NCI-H2029 treated with DMSO at 0.1 percent for 48 hours (cell line): ENCODE measurements around the gene ARHGAP26.

Experiments
- DNase-seq: peaks from one replicate; lab custom pipeline; 2025; lab: John Stamatoyannopoulos, UW

The ARHGAP26 gene

DNA sequence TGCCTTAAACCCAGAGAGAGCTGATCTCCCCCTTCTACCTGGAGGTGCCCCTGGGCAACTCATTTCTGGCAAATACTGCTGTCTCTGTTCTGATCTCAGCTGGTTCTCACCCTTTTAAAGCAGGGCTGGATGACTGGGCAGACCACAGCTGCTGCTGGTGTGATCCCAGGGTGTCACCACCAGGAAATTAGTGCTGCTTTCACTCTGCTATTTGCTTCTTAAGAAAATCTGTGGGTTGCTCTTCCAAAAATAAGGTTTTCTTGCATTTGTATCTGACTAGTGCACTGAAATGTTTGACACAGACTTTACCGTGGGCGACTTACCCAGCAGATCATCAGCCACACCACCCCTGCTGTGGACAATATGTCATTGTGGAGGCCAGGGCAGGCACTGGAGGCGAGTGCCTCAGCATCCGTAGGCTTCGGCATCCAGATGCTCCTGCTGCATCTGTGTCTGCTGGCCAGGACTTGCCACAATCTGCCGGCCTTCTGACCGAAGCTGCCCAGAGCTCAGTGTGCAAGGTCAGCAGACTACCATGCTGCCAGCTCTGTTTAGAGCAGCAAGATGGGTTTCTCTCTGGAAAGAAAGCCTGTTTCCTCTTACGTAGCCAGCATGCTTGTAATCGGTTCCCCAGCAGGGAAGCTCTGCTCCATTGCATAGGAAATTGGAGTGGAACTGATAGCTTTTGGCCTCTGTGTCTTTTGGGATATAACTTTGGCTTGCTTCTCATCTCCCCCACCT, 13.6 kb downstream of the ARHGAP26 start:
- no peak for DNase-seq

DNA sequence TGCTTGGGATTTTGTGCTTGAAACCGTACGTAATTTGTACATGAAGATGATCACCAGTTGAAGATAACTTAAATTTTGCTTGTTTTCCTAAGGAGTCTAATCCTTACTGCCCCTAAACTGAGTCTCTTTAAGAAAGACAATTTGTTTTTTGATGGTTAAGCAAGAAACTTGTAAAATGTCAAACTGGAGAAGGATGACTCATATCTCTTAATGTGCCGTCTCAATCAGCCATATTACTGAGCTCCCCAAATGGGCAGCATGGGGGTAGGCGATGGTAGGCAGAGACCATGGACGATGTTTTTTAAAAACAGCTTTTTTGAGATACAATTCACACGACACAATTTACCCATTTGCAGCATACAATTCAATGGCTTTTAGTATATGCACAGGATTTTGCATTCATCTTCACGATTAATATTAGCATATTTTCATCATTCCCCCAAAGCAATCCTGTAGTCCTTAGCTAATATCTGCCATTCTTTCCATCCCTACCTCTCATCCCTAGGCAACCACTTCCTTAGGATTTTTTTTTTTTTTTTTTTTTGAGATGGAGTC, 14.3 kb downstream of the ARHGAP26 start:
- DNase-seq, result no peak

DNA sequence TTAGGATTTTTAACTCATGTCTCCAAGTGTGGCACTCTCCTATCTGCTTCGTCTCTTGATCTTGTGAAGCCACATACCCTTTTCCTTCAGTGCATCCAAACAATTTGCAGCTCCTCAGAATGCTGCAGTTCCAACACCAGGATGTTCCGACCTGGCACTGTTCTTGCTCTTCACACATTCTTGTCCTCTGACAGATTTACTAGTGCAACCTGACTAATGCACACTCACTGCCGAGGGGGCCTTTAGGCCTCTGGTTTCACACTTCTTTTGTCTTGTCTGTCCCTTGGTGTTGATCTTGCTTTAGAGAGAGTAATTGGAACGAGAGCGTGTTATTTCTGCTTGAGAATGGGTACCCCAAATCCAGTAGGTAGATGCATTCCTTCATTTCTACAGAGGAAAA, 15.0 kb downstream of the ARHGAP26 start:
- DNase-seq, result no peak

DNA sequence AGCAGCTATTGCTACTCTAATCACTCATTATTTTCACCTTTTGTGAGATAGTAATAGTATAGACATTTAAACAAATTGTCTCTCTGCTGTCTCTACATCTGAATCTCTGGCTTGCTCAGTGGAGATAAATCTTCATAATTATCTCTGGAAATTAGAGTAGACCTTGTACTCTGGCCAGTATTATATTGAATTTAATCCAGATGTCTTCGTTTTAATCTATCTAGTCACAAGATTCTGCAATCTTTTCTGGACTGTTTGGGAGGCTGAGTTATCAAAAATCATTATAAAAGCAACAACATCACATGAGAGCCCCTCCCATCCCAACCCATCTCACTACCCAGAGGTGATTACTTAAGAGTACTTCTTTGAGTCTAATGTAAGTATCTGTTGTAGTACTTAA, 19.0 kb downstream of the ARHGAP26 start:
- no peak for DNase-seq

DNA sequence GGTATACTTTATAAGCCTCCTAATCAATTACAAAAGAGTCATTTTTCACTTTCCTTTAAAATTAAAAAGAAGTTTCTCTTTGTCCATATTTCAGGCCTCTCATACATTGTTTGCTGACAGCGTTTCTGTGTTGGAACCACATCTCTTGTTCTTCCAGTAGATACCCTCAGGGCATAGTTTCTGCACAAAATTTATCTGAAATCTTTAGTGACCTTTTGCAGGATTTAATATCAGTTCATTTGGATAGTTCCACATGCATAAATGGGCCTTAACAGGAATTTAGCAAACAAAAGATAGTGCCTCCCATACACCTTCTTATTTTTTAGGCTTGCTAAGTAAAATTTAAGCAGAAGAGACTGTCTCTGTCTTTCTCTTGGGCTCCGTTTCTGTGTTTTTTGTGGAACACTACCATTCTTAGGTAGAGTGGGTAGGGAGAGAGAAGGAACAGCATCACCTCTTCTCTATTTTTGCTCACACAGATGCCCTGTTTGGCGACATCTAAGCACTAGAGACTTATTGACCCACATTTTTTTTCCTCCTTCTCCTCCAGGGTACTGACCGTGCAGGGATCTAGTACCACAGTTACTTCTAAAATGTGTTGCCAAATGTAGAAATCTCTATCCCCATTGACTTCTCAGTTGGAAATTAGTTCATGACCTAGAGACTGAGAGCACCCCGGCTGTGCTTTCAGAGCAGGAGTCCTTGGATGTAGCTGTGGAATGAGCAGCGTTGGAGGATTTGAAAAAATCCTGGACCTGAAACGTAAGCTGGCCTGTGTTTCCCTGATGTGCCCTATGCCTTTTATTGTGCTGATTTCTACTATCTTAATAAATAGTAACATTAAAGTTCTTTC, 22.1 kb downstream of the ARHGAP26 start:
- no peak for DNase-seq

DNA sequence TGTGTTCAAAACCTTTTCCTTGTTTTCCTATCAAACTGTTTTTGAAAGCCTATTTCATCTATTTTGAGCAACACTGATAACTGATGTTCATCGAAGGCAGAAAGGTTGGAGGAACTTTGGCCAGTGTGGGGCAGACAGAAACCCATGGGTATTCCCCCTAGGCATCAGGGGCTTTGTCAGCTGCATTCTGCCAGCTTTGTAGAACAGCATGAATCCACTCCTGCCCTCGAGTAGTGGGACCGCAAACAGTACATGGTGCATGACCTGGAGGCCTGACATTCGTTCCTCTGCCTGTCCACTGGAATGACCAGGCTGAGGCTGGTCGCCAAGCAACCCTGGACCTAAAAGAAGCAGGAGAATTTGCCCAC, 22.7 kb downstream of the ARHGAP26 start:
- no peak for DNase-seq

DNA sequence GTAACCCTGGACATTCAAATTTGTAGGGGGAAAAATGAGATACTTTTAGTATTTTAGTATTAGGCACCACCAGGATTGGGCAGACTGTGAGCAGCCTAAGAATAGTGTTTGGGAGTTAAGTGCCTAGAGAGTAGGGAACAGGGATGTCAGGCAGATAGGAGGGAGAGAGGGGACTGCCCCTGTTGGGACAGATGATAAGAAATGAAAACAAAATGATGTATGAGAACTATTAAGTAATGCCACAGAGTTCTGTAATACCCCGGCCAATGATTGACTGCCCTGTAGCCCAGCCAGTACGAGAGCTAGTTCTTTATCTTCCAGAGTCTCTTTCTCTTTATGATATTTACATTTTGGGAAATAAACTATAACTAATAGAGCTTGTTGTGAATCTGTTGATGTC, 24.4 kb downstream of the ARHGAP26 start:
- DNase-seq, result no peak

DNA sequence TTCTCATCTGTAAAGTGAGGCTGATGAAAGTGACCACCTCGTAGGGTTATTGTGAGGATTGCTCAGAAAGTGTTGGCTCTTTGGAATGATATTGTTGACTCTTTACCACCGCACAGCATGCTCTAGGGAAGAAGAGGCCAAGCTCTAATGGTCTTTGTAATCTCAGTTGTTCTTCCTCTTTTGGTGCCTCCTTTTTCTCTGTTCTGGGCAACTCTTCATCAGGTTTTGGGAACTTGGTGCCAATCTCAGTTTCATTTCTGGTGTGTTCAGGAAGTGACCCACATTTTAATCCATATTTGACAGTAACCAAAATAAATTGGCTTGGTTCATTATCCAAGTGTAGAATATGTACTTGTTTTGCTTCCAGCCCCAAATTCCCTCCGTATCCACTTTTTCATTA, 25.1 kb downstream of the ARHGAP26 start:
- DNase-seq, result no peak

DNA sequence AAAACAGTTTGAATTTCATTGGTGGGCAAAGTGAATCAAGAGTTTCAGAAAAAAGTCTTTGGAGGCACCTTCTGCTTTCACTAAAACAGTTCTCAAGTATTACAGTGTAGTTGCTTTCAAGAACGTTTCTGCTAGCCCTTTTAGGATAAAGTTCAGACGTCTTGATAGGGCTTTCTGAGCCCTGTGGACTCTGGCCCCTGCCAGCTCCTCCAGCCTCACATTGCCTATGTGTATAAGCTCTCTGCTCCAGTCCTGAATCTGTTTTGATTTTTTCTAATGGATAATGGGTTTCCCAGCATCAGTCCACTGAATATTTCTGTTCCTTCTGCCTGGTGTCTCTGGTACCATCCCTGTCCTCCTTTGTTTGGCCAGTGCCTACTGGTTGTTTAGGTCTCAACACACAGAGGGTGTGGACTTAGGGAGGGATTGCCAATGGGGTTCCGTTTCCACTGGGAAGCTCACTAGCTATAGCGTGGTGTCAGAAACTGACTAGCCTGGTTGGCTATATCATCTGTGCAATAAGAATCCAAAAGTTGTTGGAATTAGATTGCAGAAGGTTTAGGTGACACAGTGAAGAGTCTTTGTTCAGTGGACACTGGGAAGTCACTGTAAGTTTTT, 26.4 kb downstream of the ARHGAP26 start:
- DNase-seq, result no peak

DNA sequence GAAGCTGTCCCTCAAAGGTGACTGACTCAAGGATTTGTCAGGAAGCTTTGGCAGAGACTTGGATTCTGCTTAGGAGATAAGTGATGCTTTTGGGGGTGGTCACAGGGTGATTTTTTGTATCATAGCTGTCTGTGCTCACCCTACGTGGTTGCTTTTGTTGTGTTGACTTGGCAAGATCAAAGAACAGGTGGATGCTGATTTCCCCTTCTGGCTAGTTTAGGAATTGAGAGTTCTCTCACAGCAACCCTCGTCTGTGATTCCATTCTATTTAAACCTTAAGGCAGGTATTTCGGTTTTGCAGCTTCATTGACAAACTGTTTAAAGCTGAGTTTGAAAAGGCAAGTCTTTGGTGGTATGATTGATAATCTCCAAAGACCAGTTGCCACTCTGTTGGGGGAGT, 27.2 kb downstream of the ARHGAP26 start:
- DNase-seq, result no peak

DNA sequence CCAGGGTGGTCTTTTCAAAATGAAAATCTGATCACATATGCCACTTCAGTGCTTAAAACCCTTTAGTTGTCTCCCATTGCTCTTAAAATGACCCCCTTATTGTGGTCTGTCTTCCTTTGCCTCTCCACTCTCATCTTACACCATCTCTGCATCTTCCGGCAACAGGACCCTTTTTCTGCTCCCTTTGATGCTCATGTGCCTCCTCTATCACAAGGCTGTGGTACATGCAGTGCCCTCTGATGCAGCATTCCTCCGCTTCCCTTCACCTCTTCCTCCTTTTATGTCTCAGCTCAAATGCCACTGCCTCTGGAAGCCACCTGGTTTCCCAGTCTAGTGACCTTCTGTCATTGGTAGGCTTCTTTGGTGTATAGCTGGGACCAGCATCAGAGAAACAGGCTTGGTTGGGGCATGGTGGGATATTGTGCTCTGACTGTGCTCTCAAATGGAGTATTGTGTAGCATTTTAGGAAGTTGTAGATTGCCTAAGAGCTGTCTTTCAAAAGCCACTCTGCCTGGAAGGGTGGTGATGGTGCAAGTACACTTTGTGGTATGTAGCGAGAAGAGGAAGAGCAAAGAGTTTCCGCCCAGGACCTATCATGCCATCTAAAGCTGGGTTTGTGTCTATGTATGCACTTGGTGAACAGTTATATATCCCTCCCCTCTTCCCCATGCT, 28.1 kb downstream of the ARHGAP26 start:
- no peak for DNase-seq

DNA sequence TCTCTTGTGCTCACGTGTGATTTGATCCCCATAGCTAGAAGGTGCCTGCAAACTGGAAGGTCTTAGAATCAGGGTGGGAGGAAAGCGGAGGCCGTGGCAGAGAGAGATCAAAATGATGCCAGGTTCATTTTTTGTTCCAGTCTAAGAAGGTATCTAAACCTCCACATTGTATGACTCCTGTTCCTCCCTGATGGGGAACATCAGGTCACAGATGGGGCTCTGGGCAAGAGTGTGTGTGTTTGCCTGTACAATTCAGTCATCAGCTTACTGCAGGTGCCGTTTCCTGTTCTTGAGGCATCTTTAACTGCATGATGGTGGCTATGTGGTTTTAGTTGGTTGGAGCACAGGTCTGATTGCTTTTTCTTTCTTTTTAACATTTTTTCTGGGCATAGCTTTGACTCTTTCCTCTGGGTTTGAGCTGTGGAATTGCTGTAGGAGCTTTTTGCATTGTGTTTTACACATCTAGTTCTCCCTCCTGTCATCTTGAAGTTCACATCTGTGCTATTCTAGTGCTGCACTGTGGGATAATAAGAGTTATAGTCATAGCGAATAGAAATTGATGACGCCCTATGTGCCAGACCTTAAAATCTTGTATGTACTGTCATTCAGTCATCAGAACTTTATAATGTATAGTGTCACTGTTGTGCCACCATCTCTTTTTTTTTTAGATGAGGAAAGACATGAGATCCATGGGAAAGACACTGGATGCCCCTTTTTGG, 30.8 kb downstream of the ARHGAP26 start:
- DNase-seq, result no peak

DNA sequence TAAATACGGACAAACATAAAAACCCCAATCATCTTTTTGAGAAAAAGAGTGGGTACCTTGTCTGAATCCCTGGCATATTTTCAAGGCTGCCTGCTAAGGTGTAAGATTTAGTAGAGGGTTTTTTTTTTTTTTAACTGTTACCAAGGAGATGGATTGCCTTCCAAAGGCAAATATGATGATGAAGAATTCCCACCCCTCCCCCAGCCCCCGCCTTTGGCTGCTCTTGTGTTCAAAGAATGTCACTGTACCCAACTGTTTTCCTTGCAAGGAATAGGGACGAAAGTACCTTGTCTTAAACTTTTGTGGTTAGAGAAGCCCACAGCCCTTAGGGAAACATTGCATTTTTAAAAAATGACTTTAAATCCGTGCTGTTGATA, 31.3 kb downstream of the ARHGAP26 start:
- DNase-seq, result no peak

DNA sequence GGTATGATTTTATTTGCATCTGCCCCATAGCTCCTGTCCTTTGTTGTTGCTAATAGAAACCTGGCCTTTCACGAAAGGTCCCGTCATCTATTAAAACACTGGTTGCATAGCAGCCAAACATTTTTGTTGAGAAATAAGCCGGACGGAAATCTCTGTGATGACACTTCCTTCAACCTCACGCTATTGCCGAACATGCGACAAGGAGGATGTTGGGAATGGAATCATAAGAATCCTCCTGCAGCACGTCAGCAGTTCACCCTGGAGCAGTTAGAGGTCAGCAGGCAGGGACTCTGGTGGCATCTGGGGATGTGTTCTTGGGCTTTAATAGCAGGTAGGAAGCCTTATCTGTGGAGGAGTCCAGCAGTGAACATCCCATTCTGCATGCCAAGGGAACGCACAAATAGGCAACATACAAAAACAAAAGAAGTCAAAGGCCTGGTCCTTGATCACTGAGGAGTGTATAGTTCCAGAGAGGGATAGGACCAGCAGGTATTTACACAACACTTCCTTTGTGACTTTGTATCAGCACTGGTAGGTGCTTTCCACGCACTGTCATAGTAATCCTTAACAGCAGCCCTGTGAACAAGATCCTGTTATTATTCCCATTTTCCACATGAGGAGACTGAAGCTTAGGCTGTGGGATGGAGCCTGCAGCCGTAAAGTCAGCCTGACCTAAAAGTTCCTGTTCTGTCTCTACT, 33.4 kb downstream of the ARHGAP26 start:
- no peak for DNase-seq

DNA sequence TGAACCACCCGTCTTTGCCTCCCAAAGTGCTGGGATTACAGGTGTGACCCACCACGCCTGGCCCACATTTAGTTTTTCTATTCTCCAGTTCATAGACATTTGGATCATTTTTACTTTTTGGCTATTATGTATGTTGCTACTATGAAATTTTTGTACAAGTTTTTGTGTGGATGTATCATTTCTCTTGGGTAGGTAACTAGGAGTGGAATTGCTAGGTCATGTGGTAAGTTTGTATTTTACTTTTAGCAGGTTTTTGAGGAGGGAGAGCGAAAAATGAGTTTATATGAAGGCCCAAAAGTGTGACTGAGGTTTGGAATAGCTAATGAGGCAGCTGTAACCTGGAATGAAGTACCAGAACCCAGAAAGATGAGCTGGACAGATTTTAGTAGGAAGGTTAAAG, 35.2 kb downstream of the ARHGAP26 start:
- DNase-seq, result no peak

DNA sequence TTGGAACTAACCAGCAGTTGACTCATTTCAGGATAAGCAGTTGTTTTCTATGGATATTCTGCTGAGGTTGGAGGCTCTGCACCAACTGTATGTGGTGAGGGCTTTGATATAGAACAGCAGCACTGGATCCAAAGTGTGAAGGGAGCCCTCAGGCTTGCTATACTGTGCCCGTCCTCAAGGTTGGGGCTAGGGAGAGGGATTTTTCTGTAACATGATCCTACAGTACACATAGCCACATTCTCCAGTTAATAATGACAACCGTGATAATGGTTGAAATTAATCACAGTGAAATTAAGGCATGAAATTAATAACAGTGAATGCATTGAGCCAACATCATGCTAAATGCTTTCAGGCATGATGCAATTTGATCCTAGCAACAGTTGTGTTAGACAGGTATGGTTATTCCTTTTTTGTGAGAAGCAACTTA, 36.7 kb downstream of the ARHGAP26 start:
- no peak for DNase-seq

DNA sequence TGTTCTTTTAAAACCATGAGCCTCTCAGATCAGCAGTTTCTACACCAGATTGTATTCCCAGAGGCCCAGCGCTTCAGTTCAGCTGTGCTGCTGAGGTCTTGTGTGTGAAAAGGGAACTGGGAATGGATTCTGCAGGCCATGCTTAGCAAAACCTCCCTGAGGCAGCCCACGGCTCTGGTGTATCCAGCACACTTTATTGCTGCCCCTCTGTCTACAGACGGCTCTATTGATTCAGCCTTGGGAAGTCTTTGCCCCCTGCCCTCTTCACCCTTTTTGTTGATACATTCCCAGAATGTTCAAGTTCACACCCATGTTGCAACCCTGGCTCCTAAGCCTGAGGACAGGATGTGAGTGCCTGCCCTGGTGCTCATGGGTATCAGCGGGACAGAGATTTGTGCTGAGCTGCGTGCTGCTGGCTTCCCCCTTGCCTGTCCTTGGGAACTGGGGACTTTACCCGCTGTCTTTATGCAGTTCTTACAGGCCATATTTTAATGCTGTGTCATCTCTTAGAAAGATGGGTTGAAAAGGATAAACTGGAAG, 37.3 kb downstream of the ARHGAP26 start:
- DNase-seq, result no peak

DNA sequence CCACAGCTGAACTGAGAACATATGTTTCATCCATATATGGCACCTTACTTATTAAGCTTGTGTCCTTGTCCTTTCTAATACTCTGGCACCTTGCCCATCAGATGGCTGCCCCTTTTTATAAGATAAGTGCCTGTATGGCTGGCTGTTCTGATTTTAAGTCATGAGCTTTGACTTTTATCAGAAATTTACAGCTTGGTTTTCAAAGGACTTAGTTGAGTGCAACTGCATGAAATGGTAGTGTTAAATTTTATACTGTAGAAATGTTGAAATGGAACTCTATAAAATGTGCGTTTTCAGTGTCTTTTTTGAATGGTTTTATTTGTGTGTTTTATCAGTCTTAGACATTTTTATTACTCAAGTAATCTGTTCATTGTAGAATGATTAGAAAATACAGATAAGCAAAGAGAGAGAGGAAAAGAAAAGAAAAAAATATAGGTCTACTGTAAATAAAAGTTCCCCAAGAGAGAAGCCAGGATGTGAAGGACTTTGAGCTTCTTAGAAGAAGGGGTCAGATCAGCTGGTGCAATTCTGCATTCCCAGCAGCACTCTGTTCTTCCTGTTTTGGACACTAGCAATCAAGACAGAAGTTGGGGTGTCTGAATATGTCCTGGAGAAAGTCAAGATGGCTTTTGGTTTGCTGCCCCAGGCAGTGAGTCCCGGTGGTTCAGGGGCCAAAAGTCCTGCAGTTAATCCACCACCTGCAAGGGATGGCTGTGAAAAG, 38.9 kb downstream of the ARHGAP26 start:
- DNase-seq, result no peak

DNA sequence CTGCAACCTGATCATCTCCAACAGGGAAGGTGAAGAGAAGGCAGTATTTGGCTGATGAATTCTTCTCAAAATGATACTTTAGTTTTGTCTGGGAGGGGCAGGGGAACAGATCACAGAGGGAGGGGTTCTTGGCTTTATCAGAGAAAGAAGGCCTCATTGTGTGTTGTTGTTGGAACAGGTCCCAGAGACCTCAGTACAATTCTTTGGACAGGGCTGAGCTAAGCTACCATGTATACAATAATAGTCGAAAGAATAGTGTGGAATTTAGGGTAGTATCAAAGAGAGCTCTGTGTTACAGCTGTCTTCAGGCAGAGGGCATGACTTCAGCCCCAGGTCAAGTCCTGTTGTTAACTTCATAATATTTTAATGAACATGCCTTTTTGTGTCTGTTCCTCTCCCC, 39.9 kb downstream of the ARHGAP26 start:
- no peak for DNase-seq

DNA sequence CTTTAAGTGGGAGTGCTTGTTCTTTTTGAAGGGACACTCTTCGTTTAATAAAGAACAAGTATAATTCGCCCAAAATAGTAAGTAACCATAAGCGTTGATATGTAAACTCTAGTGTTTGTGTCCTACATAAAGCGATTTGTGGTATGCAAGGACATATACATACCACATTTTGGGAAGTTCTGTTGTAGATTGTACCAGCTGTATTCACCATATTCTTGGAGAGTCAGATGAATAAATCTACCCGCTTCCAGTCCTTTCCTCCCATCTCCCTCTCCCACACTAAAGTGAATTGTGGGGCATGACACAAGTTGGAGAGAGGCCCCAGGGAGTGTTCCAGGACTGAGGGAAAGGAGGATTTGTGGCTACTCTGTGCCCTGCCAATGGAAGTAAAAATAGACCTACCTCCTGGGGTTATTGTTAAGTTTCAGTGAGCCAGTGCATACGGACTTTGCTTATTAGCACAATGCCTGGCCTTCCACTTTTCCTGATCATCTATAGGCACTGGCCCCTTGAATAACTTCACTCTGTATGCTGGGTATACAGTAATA, 40.6 kb downstream of the ARHGAP26 start:
- DNase-seq, result no peak
